ENCODE results near the gene PLIN3. TPM values are rescaled to one million over a fixed set of nuclear protein-coding genes. Genes with fewer than 3 reads are reported as not detected.

Gene PLIN3
- total and polyA plus RNA-seq, 2 experiments from 2014 or later, result 97.8 to 118 TPM

DNA sequence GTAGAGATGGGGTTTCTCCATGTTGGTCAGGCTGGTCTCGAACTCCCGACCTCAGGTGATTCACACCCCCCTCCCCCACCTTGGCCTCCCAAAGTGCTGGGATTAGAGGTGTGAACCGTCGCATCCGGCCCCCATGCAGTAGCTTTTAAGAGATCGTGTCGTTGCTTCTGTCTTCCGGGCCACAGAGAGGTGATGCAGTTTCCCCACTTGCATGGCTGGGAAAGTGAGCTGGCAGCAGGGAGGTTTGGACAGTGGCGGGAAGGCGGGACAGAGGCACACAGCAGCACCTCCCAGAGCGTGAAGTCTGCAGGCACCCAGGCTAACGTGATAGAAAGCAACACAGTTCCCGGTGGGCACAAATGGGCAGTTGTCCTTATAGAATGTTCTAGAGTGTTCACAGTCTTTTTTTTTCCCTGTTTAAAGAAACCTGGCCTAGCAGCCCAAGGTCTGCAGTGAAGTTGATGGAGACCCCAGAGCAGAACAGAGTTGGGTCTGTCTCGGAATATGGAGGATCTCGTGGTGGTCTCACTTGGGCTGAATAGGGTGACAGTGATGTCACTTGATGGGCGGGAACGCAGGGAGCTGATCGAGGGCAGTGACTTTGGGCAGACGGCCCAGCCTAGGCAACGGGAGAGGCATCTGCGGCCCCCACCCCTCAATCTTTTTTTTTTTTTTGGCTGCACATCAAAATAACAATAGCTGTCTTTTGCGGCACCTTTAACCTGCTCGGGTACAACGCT lies 46.7 kb upstream of the PLIN3 start:
- Histone ChIP-seq H3K9me3 (ENCODE audit: low read depth) (no peaks in the 10 kb centered on the region), H3K27me3 (no peaks in the 10 kb centered on the region), H3K4me2 (no peak overlapping the region), H3K36me3 (replicated peaks; ENCODE audit: insufficient read depth, low read depth) (no peaks in the 10 kb centered on the region), H2AFZ (no peak overlapping the region), H4K20me1 (ENCODE audit: insufficient read depth, poor library complexity, severe bottlenecking) (no peaks in the 10 kb centered on the region), H3K79me2 (peaks cover 46% of the 10 kb centered on the region), H3K27ac (no peak overlapping the region), H3K9me2 (replicated peaks; ENCODE audit: insufficient read depth) (no peaks in the 10 kb centered on the region), H3K4me1 (ENCODE audit: insufficient read depth) (peaks cover 20% of the 10 kb centered on the region), H3K4me3 (no peak overlapping the region)
- DNase-seq (ENCODE audit: low spot score), result no peak
- TF ChIP-seq EZH2phosphoT487 (IDR thresholded peaks at IDR 0.05; ENCODE audit: low read depth, severe bottlenecking, unreplicated experiment), result no peak
- TF ChIP-seq EZH2 (IDR thresholded peaks at IDR 0.05; ENCODE audit: borderline replicate concordance), result no peak
- TF ChIP-seq CTCF (IDR thresholded peaks at IDR 0.05; ENCODE audit: poor library complexity), result no peak
- WGBS (ENCODE audit: low lambda C conversion rate, missing lambda C conversion rate), result 92% methylated on average over 24 of the region's 24 CpGs

GRCh38 chr19:4911786-4912672 lies 44.6 kb upstream of the PLIN3 start:
- Histone ChIP-seq H3K36me3 (replicated peaks; ENCODE audit: insufficient read depth, low read depth) (no peaks in the 10 kb centered on the region), H3K4me1 (ENCODE audit: insufficient read depth) (peaks cover 24% of the 10 kb centered on the region), H3K9me2 (replicated peaks; ENCODE audit: insufficient read depth) (no peaks in the 10 kb centered on the region), H3K79me2 (peaks cover 33% of the 10 kb centered on the region), H3K4me2 (peak overlapping the region; percentile 99), H4K20me1 (ENCODE audit: insufficient read depth, poor library complexity, severe bottlenecking) (no peaks in the 10 kb centered on the region), H3K4me3 (no peak overlapping the region), H2AFZ (peak overlapping the region; percentile 58), H3K9me3 (ENCODE audit: low read depth) (no peaks in the 10 kb centered on the region), H3K27ac (peak overlapping the region; percentile 55), H3K27me3 (no peaks in the 10 kb centered on the region)
- 54% methylated on average over 29 of the region's 29 CpGs for whole genome bisulfite sequencing (ENCODE audit: low lambda C conversion rate, missing lambda C conversion rate)
- peak; percentile 86 for DNase-seq (ENCODE audit: low spot score)
- TF ChIP-seq EZH2phosphoT487 (IDR thresholded peaks at IDR 0.05; ENCODE audit: low read depth, severe bottlenecking, unreplicated experiment) (no peak), CTCF (IDR thresholded peaks at IDR 0.05; ENCODE audit: poor library complexity) (peak; percentile 74)

GRCh38 chr19:4911314-4911713 lies 43.8 kb upstream of the PLIN3 start:
- Histone ChIP-seq H3K27ac (peak overlapping the region; percentile 55), H4K20me1 (ENCODE audit: insufficient read depth, poor library complexity, severe bottlenecking) (no peaks in the 10 kb centered on the region), H2AFZ (peak overlapping the region; percentile 58), H3K79me2 (peaks cover 29% of the 10 kb centered on the region), H3K4me3 (no peak overlapping the region), H3K4me1 (ENCODE audit: insufficient read depth) (peaks cover 24% of the 10 kb centered on the region), H3K36me3 (replicated peaks; ENCODE audit: insufficient read depth, low read depth) (no peaks in the 10 kb centered on the region), H3K9me2 (replicated peaks; ENCODE audit: insufficient read depth) (no peaks in the 10 kb centered on the region), H3K4me2 (peak overlapping the region; percentile 99), H3K27me3 (no peaks in the 10 kb centered on the region), H3K9me3 (ENCODE audit: low read depth) (no peaks in the 10 kb centered on the region)
- 78% methylated on average over 15 of the region's 15 CpGs for WGBS (ENCODE audit: low lambda C conversion rate, missing lambda C conversion rate)
- TF ChIP-seq CTCF (IDR thresholded peaks at IDR 0.05; ENCODE audit: poor library complexity), result no peak
- DNase-seq (ENCODE audit: low spot score), result no peak

Measured in hepatocyte (in vitro differentiated cells).